CD8-positive, alpha-beta memory T cell (primary cell): ENCODE measurements around the gene MAP7. TPM values are rescaled to one million over a fixed set of nuclear protein-coding genes. Genes with fewer than 3 reads are reported as not detected.
"Not testable (repeated sequence)": the region's sequence is repeated elsewhere in the genome, so short reads cannot be mapped to it uniquely, and the experiment has no call there.

ENCODE experiments used
- CTCF ChIA-PET: fragments of 350-600 bp; sonication (Branson Sonifier 250); formaldehyde crosslinking; loops from one replicate; lab custom pipeline; 2021; ENCODE audit warnings: antibody characterized with exemption; lab: Charles Lee
- POLR2A ChIA-PET: fragments of 350-600 bp; sonication (Branson Sonifier 250); formaldehyde crosslinking; loops from one replicate; lab custom pipeline; 2021; ENCODE audit warnings: antibody characterized with exemption; lab: Charles Lee
- DNase-seq, 5 donors: peaks; one replicate each; pipeline versions ENCODE4 v3.0.0 to v3.0.0-alpha.2; 2020 to 2022; ENCODE audit warnings: mixed read lengths in 1 of 5
- H3K27ac ChIP-seq: one replicate; pipeline ENCODE4 v1.7.0; 2013; ENCODE audit warnings: low read depth, mild to moderate bottlenecking, low read length, moderate library complexity
- H3K27me3 ChIP-seq: 2 replicates; pipeline ENCODE4 v1.7.0; 2013; ENCODE audit warnings: low read length, mild to moderate bottlenecking; ENCODE audit not compliant: insufficient read depth, poor library complexity, severe bottlenecking
- H3K36me3 ChIP-seq: 2 replicates; pipeline ENCODE4 v1.7.0; 2013; ENCODE audit warnings: mild to moderate bottlenecking, low read length, moderate library complexity; ENCODE audit not compliant: insufficient read depth
- H3K4me1 ChIP-seq: 2 replicates; pipeline ENCODE4 v1.7.0; 2013; ENCODE audit warnings: mild to moderate bottlenecking, low read length, moderate library complexity; ENCODE audit not compliant: insufficient read depth
- H3K4me3 ChIP-seq: 2 replicates; pipeline ENCODE4 v1.7.0; 2013; ENCODE audit warnings: mild to moderate bottlenecking, low read length
- H3K9me3 ChIP-seq: 2 replicates; pipeline ENCODE4 v1.7.0; 2013; ENCODE audit warnings: mild to moderate bottlenecking, low read length
- H3K27ac Mint-ChIP-seq, 8 donors: one replicate each; pipeline ENCODE4 v1.8.0; 2020 to 2021; ENCODE audit warnings: mixed read lengths in 8 of 8, mild to moderate bottlenecking in 6 of 8, inconsistent platforms in 3 of 8, moderate library complexity in 3 of 8
- H3K27me3 Mint-ChIP-seq, 2 donors: one replicate each; pipeline ENCODE4 v1.8.0; 2020 to 2021; ENCODE audit warnings: mixed read lengths in 2 of 2, mild to moderate bottlenecking in 1 of 2, moderate library complexity in 1 of 2
- H3K36me3 Mint-ChIP-seq, 3 donors: one replicate each; pipeline ENCODE4 v1.8.0; 2020 to 2021; ENCODE audit warnings: mixed read lengths in 3 of 3, inconsistent platforms in 1 of 3, mild to moderate bottlenecking in 1 of 3
- H3K4me1 Mint-ChIP-seq, 3 donors: one replicate each; pipeline ENCODE4 v1.8.0; 2020 to 2021; ENCODE audit warnings: mixed read lengths in 3 of 3, inconsistent platforms in 1 of 3, mild to moderate bottlenecking in 1 of 3
- H3K4me3 Mint-ChIP-seq, 7 donors: one replicate each; pipeline ENCODE4 v1.8.0; 2020 to 2021; ENCODE audit warnings: mixed read lengths in 7 of 7, mild to moderate bottlenecking in 6 of 7, moderate library complexity in 4 of 7, inconsistent platforms in 2 of 7
- H3K9me3 Mint-ChIP-seq, 5 donors: one replicate each; pipeline ENCODE4 v1.8.0; 2020 to 2022; ENCODE audit warnings: mixed read lengths in 5 of 5, mild to moderate bottlenecking in 3 of 5, moderate library complexity in 2 of 5, inconsistent platforms in 1 of 5
- polyA plus RNA-seq: library from polyadenylated mRNA; unstranded; fragments of 300-500 nt; fragmentation: Illumina TruSeq; gene quantifications from one replicate; pipeline ENCODE4 v1.2.3, GENCODE V29; 2021
- total RNA-seq, 2 experiments: library from RNA; stranded (reverse); gene quantifications; one replicate each; pipeline ENCODE4 v1.2.3, GENCODE V29; 2021

MAP7 gene
- total and polyA plus RNA-seq, 3 experiments from 2014 or later = 0.50 to 0.52 (median 0.51) TPM

DNA sequence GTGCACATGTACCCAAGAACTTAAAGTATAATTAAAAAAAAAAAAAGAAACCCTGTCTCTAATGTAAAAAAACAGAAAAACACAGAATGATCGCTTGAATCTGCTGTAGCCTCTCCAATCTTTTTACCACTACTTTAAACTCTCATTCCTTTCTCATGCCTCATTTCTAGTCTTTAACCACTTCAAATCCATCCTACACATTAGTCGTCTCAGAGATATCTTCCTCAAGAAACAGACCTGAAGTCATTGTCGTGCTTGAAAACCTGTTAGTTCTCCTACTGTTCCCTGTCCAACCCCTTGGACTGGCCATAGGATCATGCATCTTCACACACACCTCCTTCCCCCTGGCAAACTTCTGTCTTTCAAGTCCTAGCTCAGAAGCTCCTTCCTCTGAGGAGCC lies 148.5 kb downstream of the MAP7 start:
- Histone ChIP-seq H3K9me3 (no peaks in the 10 kb centered on the region), H3K27me3 (no peaks in the 10 kb centered on the region)

GRCh38 chr6:136401236-136401635 lies 149.0 kb downstream of the MAP7 start:
- H3K27me3 ChIP-seq, H3K27ac ChIP-seq, H3K9me3 ChIP-seq, H3K4me3 ChIP-seq, DNase-seq, H3K4me1 ChIP-seq, H3K36me3 ChIP-seq, POLR2A ChIA-PET, H3K4me3 Mint-ChIP-seq, H3K9me3 Mint-ChIP-seq, H3K27ac Mint-ChIP-seq, H3K36me3 Mint-ChIP-seq, H3K4me1 Mint-ChIP-seq, CTCF ChIA-PET: not testable (repeated sequence)
- peaks cover 12 to 39% of the 10 kb centered on the region in 2 donors for H3K27me3 Mint-ChIP-seq

More for the DNA sequence above, 148.5 kb downstream of the MAP7 start:
- Mint-ChIP-seq H3K36me3 (peaks cover 0 to 4% (median 0%) of the 10 kb centered on the region in 3 donors), H3K9me3 (peaks cover 0 to 6% (median 3%) of the 10 kb centered on the region in 5 donors), H3K4me1 (no peaks in the 10 kb centered on the region), H3K4me3 (no peak overlapping the region), H3K27ac (no peak overlapping the region), H3K27me3 (peaks cover 7 to 42% of the 10 kb centered on the region in 2 donors)
- ChIA-PET POLR2A (no interaction called here), CTCF (no interaction called here)
- H3K27ac ChIP-seq = peak overlapping the region; percentile 14
- H3K4me1 ChIP-seq = no peaks in the 10 kb centered on the region
- no peak overlapping the region for H3K4me3 ChIP-seq
- no peaks in the 10 kb centered on the region for H3K36me3 ChIP-seq
- no peak for DNase-seq

- no peaks in the 10 kb centered on the region for H3K4me1 Mint-ChIP-seq
- DNase-seq = no peak
- H3K27ac Mint-ChIP-seq = no peak overlapping the region
These were observed 151.8 kb downstream of the MAP7 start for GRCh38 chr6:136398453-136398852.

GRCh38 chr6:136396908-136397307 lies 153.3 kb downstream of the MAP7 start:
- no peaks in the 10 kb centered on the region for H3K4me1 ChIP-seq
- no peaks in the 10 kb centered on the region for H3K27me3 ChIP-seq
- Mint-ChIP-seq H3K4me3 (no peak overlapping the region), H3K36me3 (peaks cover 0 to 3% (median 0%) of the 10 kb centered on the region in 3 donors), H3K27me3 (peaks cover 21 to 26% of the 10 kb centered on the region in 2 donors), H3K27ac (no peak overlapping the region), H3K9me3 (peaks cover 0 to 6% (median 3%) of the 10 kb centered on the region in 5 donors), H3K4me1 (no peaks in the 10 kb centered on the region)
- no peak for DNase-seq
- H3K27ac ChIP-seq = no peak overlapping the region
- CTCF ChIA-PET = no interaction called here
- H3K9me3 ChIP-seq = no peaks in the 10 kb centered on the region
- H3K36me3 ChIP-seq = no peaks in the 10 kb centered on the region
- no peak overlapping the region for H3K4me3 ChIP-seq
- POLR2A ChIA-PET = no interaction called here

More at GRCh38 chr6:136398453-136398852, 151.8 kb downstream of the MAP7 start:
- Mint-ChIP-seq H3K27me3 (peaks cover 21 to 35% of the 10 kb centered on the region in 2 donors), H3K4me3 (no peak overlapping the region), H3K36me3 (peaks cover 0 to 4% (median 0%) of the 10 kb centered on the region in 3 donors), H3K9me3 (peaks cover 0 to 6% (median 3%) of the 10 kb centered on the region in 5 donors)
- no peaks in the 10 kb centered on the region for H3K27me3 ChIP-seq
- H3K4me3 ChIP-seq = no peak overlapping the region
- ChIA-PET POLR2A (no interaction called here), CTCF (no interaction called here)
- no peaks in the 10 kb centered on the region for H3K4me1 ChIP-seq
- H3K9me3 ChIP-seq = no peaks in the 10 kb centered on the region
- H3K27ac ChIP-seq = no peak overlapping the region
- no peaks in the 10 kb centered on the region for H3K36me3 ChIP-seq

- CTCF ChIA-PET, H3K9me3 Mint-ChIP-seq, H3K4me1 ChIP-seq, H3K27me3 Mint-ChIP-seq, H3K27ac Mint-ChIP-seq, DNase-seq, H3K36me3 Mint-ChIP-seq, H3K36me3 ChIP-seq, H3K4me3 Mint-ChIP-seq, POLR2A ChIA-PET, H3K27ac ChIP-seq, H3K9me3 ChIP-seq, H3K4me1 Mint-ChIP-seq, H3K4me3 ChIP-seq, H3K27me3 ChIP-seq: not testable (repeated sequence)
These were observed 159.3 kb downstream of the MAP7 start for GRCh38 chr6:136390959-136391358.

- Histone ChIP-seq H3K4me3 (no peak overlapping the region), H3K27ac (no peak overlapping the region), H3K4me1 (no peaks in the 10 kb centered on the region), H3K9me3 (no peaks in the 10 kb centered on the region), H3K36me3 (no peaks in the 10 kb centered on the region), H3K27me3 (no peaks in the 10 kb centered on the region)
- no peak for DNase-seq
- ChIA-PET CTCF (no interaction called here), POLR2A (no interaction called here)
- no peak overlapping the region for H3K27ac Mint-ChIP-seq
- H3K4me1 Mint-ChIP-seq = no peaks in the 10 kb centered on the region
- peaks cover 0 to 6% of the 10 kb centered on the region in 2 donors for H3K27me3 Mint-ChIP-seq
- H3K9me3 Mint-ChIP-seq = no peaks in the 10 kb centered on the region
- H3K36me3 Mint-ChIP-seq = no peaks in the 10 kb centered on the region
- H3K4me3 Mint-ChIP-seq = no peak overlapping the region
These were observed 162.9 kb downstream of the MAP7 start for GRCh38 chr6:136387316-136387715.

- Mint-ChIP-seq H3K9me3 (no peaks in the 10 kb centered on the region), H3K4me1 (no peaks in the 10 kb centered on the region), H3K4me3 (no peak overlapping the region), H3K36me3 (no peaks in the 10 kb centered on the region), H3K27ac (no peak overlapping the region), H3K27me3 (peaks cover 0 to 6% of the 10 kb centered on the region in 2 donors)
- H3K4me1 ChIP-seq = no peaks in the 10 kb centered on the region
- POLR2A ChIA-PET = no interaction called here
- no peaks in the 10 kb centered on the region for H3K9me3 ChIP-seq
- DNase-seq = no peak
- H3K36me3 ChIP-seq = no peaks in the 10 kb centered on the region
- H3K27ac ChIP-seq = no peak overlapping the region
- no peaks in the 10 kb centered on the region for H3K27me3 ChIP-seq
- CTCF ChIA-PET = no interaction called here
- no peak overlapping the region for H3K4me3 ChIP-seq
These were observed 166.8 kb downstream of the MAP7 start for GRCh38 chr6:136383268-136383937.

GRCh38 chr6:136382676-136383252 lies 167.5 kb downstream of the MAP7 start:
- H3K4me3 Mint-ChIP-seq = no peak overlapping the region
- DNase-seq = no peak
- H3K27me3 Mint-ChIP-seq = peaks cover 0 to 6% of the 10 kb centered on the region in 2 donors
- Histone ChIP-seq H3K9me3 (no peaks in the 10 kb centered on the region), H3K27me3 (no peaks in the 10 kb centered on the region), H3K27ac (no peak overlapping the region), H3K4me3 (no peak overlapping the region), H3K4me1 (no peaks in the 10 kb centered on the region), H3K36me3 (no peaks in the 10 kb centered on the region)
- H3K27ac Mint-ChIP-seq = no peak overlapping the region
- CTCF ChIA-PET = no interaction called here
- H3K9me3 Mint-ChIP-seq = no peaks in the 10 kb centered on the region
- H3K4me1 Mint-ChIP-seq = no peaks in the 10 kb centered on the region
- POLR2A ChIA-PET = no interaction called here
- no peaks in the 10 kb centered on the region for H3K36me3 Mint-ChIP-seq
